Hepatic stellate cell (primary cell): Measurements from ENCODE around the gene CDK1.
"Not testable (repeated sequence)": the region's sequence is repeated elsewhere in the genome, so short reads cannot be mapped to it uniquely, and the experiment has no call there.

Experiments
- DNase-seq: peaks from one replicate; pipeline ENCODE4 v3.0.0; 2011; ENCODE audit warnings: low spot score

The CDK1 gene

DNA sequence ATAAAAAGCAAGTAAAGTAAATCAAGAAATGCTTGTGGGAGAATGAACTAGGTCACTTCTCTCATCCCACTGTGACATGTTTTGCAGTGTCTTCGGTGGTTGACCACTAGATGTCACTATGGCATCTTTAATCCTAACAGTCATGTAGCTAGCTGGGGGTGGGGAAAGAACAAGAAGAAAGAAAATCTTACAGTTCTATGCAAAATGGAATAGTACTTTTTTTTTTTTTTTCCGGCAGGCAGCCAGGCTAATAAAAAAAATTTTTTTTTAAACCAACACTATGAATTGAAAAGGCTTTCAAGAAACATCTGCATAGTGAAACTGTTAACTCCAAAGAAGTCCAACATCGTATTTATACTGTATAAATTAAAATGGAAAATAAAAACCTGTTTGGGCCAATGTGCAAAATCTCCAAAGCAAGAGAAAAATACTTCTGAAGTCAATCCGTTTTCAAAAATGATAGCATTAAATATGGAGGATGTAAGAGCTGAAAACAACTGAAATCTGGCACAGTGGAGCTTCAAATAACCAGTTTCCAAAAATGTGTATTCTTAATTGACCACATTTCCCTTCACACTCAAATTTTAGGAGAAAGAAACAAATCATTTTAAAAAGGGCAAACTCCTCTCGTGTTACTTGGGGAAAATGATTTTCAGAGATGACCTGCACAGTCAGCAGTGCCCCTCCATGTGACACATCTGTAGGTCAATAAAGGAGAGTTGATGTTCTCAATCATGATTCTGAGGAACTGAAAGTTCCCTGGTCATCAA, 38.5 kb downstream of the CDK1 start:
- DNase-seq, result peak; percentile 61

DNA sequence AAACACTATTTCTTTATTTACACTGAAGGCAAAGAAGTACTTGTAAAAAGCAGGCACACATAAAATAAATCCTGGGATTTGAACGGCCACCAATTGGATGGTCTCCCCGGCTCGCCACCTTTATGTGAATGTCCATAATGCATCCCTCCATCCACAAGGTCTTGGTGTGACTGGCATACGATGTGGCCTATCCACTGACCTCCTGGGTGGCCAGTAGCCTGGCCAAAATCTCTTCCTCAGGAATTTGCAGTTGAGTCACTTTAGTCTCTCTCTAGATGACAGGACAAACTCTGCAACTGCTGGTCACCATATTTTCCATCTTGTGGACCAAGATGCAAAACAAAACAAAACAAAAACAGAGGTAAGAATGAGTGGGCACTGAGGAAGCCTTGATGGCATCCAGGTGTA, 39.1 kb downstream of the CDK1 start:
- peak; percentile 22 for DNase-seq

DNA sequence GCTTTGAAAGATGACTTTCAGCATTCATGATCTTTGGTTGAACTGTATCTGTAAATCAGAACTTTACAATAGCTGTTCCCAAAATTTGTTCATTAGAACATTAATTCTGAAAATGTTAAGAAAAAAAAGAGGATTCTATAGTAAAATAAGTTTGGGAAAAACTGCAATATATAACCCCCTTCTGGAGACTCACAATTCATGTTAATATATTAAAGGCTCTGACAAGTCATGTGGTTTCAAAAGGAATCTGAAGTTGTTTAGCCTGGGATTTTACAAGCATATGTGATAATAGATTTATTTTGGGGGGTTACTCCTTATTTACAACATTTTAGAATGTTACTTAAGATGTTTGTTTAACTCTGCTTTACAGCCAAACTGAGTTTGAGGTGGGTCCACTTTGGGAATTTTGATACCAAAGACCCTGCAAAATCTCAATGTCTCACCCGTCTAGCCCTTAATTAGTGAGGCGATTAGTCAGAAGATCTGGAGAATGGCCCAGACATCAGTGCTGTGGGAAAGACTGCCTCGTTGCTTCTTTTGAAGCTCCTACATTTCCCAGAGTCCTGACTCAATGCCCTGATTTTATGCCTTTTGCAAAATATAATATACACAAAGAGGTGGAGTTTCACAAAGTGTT, 40.0 kb downstream of the CDK1 start:
- DNase-seq, result no peak

DNA sequence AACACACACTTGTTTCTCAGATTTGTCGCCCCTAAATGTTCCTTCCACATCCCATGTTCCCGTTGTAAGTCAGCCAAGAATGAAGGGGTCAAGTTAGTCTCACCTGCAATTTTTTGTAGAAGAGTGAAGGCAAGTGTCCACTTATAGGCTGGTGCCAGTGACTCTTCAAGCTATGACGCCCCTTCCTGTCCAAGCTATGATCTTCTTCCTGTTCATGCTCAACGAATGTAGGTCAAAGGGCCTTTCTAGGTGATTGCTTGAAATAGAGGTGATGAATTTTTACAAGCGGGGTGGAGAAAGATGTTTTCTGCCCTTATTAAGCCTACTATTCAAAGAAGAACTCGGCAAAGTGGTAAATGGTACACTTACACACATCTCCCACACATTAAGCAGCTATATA, 41.0 kb downstream of the CDK1 start:
- DNase-seq, result no peak

DNA sequence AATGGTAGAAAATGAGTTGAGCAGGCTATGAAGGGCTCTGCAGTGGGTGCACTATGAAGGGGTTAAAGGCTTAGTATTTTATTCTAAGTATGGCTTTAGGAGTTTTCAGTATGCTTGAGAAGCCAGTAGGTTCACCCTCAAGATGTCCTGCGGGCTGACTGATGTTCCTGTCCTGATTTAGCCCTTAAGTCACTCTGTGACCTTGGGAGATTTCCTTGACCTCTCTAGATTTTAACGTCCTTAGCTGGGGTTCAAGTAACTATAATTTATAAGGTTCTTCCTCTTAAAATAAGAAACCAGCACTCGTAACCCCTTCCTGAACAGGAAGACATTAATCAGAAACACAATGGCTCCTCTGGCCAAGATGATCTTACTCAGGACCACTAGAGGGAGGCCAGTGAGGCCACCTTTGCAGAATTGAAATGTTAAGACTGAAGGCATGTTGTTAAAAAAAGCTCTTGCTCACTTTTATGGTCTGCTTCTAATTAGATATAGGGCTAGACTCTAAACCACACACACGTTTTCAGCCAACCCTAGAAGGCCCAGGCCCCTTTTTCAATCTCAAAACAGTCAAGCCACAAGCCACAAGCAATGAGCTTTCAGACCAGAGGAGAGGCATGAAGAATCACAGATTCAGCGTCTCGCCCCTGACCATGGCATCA, 41.9 kb downstream of the CDK1 start:
- DNase-seq, result no peak

DNA sequence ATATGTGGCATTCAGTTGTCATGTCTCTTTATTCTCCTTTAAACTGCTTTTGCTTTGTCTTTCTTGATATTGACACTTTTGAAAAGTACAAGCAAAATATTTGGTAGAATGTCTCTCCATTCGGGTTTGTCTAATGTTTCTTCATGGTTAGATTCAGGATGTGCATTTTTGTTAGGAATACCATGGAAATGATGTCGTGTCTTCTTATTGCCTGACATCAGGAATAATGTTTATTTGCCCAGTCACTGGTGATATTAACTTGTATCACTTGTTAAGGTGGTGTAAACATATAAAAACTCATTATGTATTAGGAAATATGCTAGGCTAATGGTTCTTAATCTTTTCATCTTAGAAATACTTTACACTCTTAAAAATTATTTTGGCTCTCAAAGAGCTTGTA, 43.4 kb downstream of the CDK1 start:
- no peak for DNase-seq

DNA sequence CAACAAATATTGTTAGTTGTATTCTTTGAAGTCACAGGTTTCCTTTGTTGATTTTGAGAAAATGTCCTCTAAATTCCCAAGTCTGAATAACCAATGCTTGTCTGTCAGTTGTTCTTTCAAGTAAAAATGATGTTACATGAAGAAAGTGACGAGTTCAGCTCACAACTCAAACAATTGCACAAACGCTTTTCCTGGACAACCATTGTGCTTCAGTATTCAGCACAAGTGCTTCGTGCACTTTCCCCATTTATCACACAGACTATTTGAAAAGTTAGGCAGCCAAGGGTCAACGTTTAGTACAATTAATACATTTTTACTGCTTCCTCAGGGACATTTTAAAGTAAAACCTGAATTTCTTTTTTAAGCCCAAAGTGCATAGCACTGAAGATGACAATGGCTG, 44.5 kb downstream of the CDK1 start:
- no peak for DNase-seq

DNA sequence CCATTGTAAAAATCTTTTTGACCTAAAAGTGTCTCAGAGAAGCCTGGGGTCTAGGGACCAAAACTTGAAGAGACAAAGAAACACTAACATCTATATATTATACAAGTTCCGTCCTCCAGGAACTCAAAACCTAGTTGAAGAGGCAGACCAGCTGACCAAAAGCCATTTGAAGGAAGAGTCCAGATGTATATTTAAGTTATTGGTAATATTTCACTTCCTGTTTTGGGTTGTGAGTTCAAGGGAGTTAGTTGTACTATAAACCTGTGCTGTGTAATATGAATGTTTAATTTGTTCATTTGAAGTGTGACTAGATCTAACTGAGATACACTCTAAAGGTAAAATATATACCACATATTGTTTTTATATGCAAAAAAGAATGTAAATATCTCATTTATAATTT, 45.0 kb downstream of the CDK1 start:
- no peak for DNase-seq

DNA sequence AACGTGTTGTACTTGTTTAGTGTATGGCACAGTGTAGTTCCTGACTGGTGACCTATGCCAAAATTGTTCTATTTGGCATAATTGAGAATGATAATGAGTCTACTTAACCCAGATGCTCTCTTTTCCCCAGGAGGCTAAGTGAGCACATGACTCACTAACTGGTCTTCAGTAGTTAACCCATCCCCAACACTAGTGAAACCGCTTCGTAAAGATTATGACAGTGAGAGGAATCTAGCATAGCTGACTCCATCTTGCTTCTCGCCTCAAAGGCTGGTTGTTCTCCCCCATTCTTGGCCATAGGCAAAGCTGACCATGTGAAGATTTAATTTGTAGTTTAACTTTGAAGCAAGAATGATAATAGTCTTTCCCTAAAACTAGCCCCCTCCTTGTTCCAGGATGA, 47.2 kb downstream of the CDK1 start:
- DNase-seq, result no peak

DNA sequence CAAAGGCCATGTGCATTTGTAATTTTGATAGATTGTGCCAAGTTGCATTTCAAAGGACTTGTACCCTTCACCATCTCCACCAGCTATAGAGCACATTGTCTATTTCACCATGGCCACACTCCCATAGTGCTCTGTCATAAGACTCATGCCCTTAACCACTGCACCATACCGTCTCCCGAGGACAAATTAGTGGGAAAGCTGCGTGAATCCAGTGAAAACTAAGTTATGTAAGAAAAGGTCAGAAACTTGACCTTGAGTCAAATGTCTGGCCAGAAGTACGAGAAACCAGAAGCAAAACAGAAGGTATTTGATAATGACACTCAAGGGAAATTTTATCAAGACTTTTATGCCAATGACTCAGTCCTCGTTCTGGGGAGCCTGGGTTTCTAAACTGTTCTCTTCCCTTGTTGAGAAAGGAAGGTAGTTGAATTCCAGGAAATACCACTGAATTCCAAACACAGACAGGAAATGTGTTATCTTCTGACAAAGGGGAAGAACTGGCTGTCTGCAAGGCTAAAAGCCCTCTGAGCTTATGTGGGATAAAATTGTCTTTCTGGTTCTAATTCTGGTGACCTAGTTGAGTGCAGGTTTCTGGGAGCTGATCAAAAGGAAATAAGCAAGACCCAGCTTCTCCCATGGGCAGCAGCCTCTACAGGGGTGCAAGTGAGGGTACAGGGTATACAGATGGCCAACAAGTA, 49.7 kb downstream of the CDK1 start:
- peak; percentile 54 for DNase-seq

DNA sequence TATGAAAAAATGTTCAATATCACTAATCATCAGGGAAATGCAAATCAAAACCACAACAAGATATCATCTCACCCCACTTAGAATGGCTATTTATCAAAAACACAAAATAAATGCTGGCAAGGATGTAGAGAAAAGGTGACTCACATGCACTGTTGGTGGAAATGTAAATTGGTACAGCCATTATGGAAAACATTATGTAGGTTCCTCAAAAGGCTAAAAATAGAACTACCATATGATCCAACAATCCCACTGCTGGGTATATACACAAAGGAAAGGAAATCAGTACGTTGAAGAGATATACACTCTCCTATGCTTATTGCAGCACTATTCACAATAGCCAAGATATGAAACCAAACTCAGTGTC, 50.2 kb downstream of the CDK1 start:
- no peak for DNase-seq

DNA sequence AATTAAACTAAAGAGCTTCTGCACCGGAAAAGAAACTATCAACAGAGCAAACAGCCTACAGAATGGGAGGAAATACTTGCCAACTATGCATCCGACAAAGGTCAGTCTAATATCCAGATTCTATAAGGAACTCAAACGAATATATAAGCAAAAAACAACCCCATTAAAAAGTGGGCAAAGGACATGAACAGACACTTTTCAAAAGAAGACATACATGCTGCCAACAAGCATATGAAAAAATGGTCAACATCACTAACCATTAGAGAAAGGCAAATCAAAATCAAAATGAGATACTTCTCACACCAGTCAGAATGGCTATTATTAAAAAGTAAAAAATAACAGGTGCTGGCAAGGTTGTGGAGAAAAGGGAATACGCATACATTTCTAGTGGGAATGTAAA, 53.9 kb downstream of the CDK1 start:
- not testable (repeated sequence) for DNase-seq

DNA sequence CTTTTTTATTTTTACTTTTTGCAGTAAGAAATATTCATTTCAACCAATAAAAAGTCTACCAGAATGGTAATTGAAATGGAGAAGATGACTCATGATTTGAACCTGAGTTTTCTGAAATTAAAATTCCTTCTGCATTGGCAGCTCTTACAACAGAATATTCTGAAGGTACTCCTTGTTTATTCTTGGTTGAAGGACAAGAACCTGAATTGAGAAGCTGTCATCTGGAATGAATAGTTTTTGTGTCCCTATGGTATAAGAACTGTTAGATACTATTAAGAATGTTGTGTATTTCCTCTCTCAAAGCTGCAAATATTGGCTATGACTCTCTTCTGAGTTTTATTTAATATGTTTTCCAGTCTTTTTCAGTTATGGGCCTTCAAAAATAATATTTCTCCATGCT, 56.1 kb downstream of the CDK1 start:
- no peak for DNase-seq

DNA sequence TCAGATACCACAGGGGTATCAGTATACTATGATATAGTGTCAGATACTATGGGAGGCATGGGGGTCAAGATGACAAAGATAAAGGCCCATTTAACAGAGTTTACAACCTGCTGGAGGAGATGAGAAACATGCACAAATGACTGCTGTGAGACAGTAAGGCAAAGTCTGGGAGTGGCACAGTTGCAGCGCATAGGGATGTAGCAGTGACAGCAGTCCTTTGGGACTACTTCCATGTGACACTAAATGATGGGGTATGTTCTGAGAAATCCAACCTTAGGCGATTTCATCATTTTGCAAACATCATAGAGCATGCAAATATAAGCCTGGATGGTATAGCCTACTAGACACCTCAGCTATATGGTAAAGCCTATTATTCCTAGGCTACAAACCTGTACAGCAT, 56.8 kb downstream of the CDK1 start:
- DNase-seq, result no peak

DNA sequence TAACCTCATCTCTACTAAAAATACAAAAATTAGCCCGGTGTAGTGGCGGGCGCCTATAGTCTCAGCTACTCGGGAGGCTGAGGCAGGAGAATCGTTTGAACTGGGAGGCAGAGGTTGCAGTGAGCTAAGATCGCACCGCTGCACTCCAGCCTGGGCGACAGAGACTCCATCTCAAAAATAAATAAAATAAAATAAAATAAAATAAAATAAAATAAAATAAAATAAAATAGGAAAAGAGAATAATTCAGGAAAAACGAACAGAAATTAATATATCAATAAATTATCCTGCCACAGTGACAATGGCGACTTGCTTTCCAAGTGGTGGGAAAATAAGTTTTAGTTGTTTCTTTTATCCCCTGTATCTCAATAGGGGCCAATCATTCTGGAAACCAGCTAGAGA, 62.9 kb downstream of the CDK1 start:
- not testable (repeated sequence) for DNase-seq

DNA sequence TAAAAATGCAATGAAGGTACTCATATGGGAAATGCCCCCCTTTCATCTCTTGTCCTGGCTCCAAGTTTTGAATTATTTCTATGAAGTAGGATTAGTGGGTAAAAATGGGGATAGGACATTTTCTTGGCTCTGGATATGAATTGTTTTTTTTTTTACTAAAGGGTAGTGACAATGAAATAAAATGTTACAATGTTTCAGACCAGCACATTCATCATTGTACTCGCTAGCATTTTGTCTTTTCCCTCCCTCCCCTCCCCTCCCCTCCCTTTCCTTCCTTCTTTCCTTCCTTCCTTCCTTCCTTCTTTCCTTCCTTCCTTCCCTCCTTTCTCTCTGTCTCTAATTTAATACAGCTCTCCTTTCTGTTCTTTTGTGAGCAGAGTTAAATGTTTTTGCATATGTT, 64.4 kb downstream of the CDK1 start:
- DNase-seq, result no peak
